GM12878 (cell line): ENCODE measurements around the gene KRT12.

Experiments
- CHD2 ChIP-seq: IDR thresholded peaks from 2 replicates; pipeline ENCODE4 v1.6.1; 2011; ENCODE audit warnings: low read depth, low read length, improper control_type of control experiment, borderline replicate concordance
- FOXK2 ChIP-seq: fragments of 450-650 bp; IDR thresholded peaks from 2 replicates; pipeline ENCODE4 v1.6.1; 2017; ENCODE audit warnings: mild to moderate bottlenecking, moderate library complexity
- MYC ChIP-seq: IDR thresholded peaks from 2 replicates; pipeline ENCODE4 v1.6.1; 2011; ENCODE audit warnings: mild to moderate bottlenecking, low read length, moderate library complexity, inconsistent platforms; ENCODE audit not compliant: insufficient read depth, insufficient replicate concordance, insufficient read length, severe bottlenecking
- POLR2AphosphoS5 ChIP-seq: IDR thresholded peaks from 2 replicates; pipeline ENCODE4 v1.6.1; 2011; ENCODE audit warnings: mild to moderate bottlenecking, low read length, inconsistent platforms
- TF ChIP-seq, protein P1 (sequence below): fragments of 450-650 bp; IDR thresholded peaks from 2 replicates; pipeline ENCODE4 v1.6.1; 2017; ENCODE audit warnings: mild to moderate bottlenecking, moderate library complexity
- TF ChIP-seq, protein P2 (sequence below), 3 experiments: IDR thresholded peaks in 2 of 3; conservative IDR thresholded peaks in 1 of 3; 2 replicates each; pipeline ENCODE4 v1.5.1; 2011; ENCODE audit warnings: low read depth in 3 of 3, low read length in 3 of 3, mild to moderate bottlenecking in 3 of 3, control low read depth in 2 of 3, moderate library complexity in 2 of 3, inconsistent platforms in 1 of 3, mixed read lengths in 1 of 3; ENCODE audit not compliant: control insufficient read depth in 2 of 3, insufficient read depth in 1 of 3; ENCODE audit errors: extremely low read depth in 1 of 3

GRCh38 chr17:40825599-40825998 lies 41.4 kb downstream of the KRT12 start:
- TF ChIP-seq MYC (no peak), CHD2 (no peak), POLR2AphosphoS5 (no peak), FOXK2 (no peak)
- TF ChIP-seq, protein P1, sequence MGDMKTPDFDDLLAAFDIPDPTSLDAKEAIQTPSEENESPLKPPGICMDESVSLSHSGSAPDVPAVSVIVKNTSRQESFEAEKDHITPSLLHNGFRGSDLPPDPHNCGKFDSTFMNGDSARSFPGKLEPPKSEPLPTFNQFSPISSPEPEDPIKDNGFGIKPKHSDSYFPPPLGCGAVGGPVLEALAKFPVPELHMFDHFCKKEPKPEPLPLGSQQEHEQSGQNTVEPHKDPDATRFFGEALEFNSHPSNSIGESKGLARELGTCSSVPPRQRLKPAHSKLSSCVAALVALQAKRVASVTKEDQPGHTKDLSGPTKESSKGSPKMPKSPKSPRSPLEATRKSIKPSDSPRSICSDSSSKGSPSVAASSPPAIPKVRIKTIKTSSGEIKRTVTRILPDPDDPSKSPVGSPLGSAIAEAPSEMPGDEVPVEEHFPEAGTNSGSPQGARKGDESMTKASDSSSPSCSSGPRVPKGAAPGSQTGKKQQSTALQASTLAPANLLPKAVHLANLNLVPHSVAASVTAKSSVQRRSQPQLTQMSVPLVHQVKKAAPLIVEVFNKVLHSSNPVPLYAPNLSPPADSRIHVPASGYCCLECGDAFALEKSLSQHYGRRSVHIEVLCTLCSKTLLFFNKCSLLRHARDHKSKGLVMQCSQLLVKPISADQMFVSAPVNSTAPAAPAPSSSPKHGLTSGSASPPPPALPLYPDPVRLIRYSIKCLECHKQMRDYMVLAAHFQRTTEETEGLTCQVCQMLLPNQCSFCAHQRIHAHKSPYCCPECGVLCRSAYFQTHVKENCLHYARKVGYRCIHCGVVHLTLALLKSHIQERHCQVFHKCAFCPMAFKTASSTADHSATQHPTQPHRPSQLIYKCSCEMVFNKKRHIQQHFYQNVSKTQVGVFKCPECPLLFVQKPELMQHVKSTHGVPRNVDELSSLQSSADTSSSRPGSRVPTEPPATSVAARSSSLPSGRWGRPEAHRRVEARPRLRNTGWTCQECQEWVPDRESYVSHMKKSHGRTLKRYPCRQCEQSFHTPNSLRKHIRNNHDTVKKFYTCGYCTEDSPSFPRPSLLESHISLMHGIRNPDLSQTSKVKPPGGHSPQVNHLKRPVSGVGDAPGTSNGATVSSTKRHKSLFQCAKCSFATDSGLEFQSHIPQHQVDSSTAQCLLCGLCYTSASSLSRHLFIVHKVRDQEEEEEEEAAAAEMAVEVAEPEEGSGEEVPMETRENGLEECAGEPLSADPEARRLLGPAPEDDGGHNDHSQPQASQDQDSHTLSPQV: no peak
- TF ChIP-seq, protein P2, sequence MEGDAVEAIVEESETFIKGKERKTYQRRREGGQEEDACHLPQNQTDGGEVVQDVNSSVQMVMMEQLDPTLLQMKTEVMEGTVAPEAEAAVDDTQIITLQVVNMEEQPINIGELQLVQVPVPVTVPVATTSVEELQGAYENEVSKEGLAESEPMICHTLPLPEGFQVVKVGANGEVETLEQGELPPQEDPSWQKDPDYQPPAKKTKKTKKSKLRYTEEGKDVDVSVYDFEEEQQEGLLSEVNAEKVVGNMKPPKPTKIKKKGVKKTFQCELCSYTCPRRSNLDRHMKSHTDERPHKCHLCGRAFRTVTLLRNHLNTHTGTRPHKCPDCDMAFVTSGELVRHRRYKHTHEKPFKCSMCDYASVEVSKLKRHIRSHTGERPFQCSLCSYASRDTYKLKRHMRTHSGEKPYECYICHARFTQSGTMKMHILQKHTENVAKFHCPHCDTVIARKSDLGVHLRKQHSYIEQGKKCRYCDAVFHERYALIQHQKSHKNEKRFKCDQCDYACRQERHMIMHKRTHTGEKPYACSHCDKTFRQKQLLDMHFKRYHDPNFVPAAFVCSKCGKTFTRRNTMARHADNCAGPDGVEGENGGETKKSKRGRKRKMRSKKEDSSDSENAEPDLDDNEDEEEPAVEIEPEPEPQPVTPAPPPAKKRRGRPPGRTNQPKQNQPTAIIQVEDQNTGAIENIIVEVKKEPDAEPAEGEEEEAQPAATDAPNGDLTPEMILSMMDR (IDR thresholded peaks at IDR 0.05 in 2 of 3, conservative IDR thresholded peaks at IDR 0.05 in 1 of 3; ENCODE audit: control insufficient read depth in 2 of 3, extremely low read depth in 1 of 3, insufficient read depth in 1 of 3, low read depth in 3 of 3, low read length in 3 of 3): no peak
